ENCODE measurements around the gene ABLIM2. TPM values are rescaled to one million over a fixed set of nuclear protein-coding genes. Genes with fewer than 3 reads are reported as not detected.
A peak's percentile ranks its signal among the peaks of the same experiment; 100 is the strongest.

The ABLIM2 gene
- total RNA-seq, 1 donor from 2014 or later, result 11.3 TPM

GRCh38 chr4:8005033-8005808 lies 153.4 kb downstream of the ABLIM2 start:
- no peak for DNase-seq (ENCODE audit: low spot score)

- no peak for DNase-seq (ENCODE audit: low spot score)
Measured at GRCh38 chr4:8004066-8004465, 154.5 kb downstream of the ABLIM2 start.

GRCh38 chr4:8002525-8003309 lies 155.9 kb downstream of the ABLIM2 start:
- no peak for DNase-seq (ENCODE audit: low spot score)

GRCh38 chr4:8001564-8002355 lies 156.9 kb downstream of the ABLIM2 start:
- DNase-seq (ENCODE audit: low spot score), result no peak

GRCh38 chr4:8000721-8001491 lies 157.7 kb downstream of the ABLIM2 start:
- DNase-seq (ENCODE audit: low spot score), result no peak

GRCh38 chr4:8000247-8000646 lies 158.4 kb downstream of the ABLIM2 start:
- DNase-seq (ENCODE audit: low spot score), result no peak

GRCh38 chr4:7999695-8000094 lies 158.9 kb downstream of the ABLIM2 start:
- no peak for DNase-seq (ENCODE audit: low spot score)

GRCh38 chr4:7999279-7999678 lies 159.3 kb downstream of the ABLIM2 start:
- DNase-seq (ENCODE audit: low spot score), result no peak

- DNase-seq (ENCODE audit: low spot score), result no peak
Measured at GRCh38 chr4:7998447-7998846, 160.2 kb downstream of the ABLIM2 start.

- no peak for DNase-seq (ENCODE audit: low spot score)
Measured at GRCh38 chr4:7995866-7996265, 162.7 kb downstream of the ABLIM2 start.

- DNase-seq (ENCODE audit: low spot score), result no peak
Measured at GRCh38 chr4:7995135-7995534, 163.5 kb downstream of the ABLIM2 start.

- DNase-seq (ENCODE audit: low spot score), result no peak
Measured at GRCh38 chr4:7993671-7994070, 164.9 kb downstream of the ABLIM2 start.

GRCh38 chr4:7992846-7993245 lies 165.8 kb downstream of the ABLIM2 start:
- DNase-seq (ENCODE audit: low spot score), result no peak

- no peak for DNase-seq (ENCODE audit: low spot score)
Measured at GRCh38 chr4:7990807-7991459, 167.7 kb downstream of the ABLIM2 start.

GRCh38 chr4:7989654-7990053 lies 169.0 kb downstream of the ABLIM2 start:
- DNase-seq (ENCODE audit: low spot score), result no peak

- no peak for DNase-seq (ENCODE audit: low spot score)
Measured at GRCh38 chr4:7988437-7988836, 170.2 kb downstream of the ABLIM2 start.

GRCh38 chr4:7987148-7987989 lies 171.2 kb downstream of the ABLIM2 start:
- peak; percentile 71 for DNase-seq (ENCODE audit: low spot score)

GRCh38 chr4:7985891-7986441 lies 172.6 kb downstream of the ABLIM2 start:
- no peak for DNase-seq (ENCODE audit: low spot score)

- DNase-seq (ENCODE audit: low spot score), result no peak
Measured at GRCh38 chr4:7985072-7985471, 173.5 kb downstream of the ABLIM2 start.

Data from mucosa of gallbladder (tissue), 1 donor.